Dermis blood vessel endothelial cell (primary cell): Measurements from ENCODE around the gene TMTC2. TPM values are rescaled to one million over a fixed set of nuclear protein-coding genes. Genes with fewer than 3 reads are reported as not detected.
"Not testable (repeated sequence)": the region's sequence is repeated elsewhere in the genome, so short reads cannot be mapped to it uniquely, and the experiment has no call there.

Source experiments
- DNase-seq: peaks from one replicate; pipeline ENCODE4 v3.0.0; 2010
- total RNA-seq: library from RNA; depleted of rRNA; stranded (reverse); fragments of >200 nt; gene quantifications from 2 replicates; pipeline ENCODE4 v1.2.3, GENCODE V29; 2014

Gene TMTC2
- total RNA-seq, 1 donor from 2014 or later = 17.9 TPM

- DNase-seq = no peak
These were observed 399.3 kb downstream of the TMTC2 start for GRCh38 chr12:83086023-83086422.

GRCh38 chr12:83089575-83089974 is 402.9 kb downstream of the TMTC2 start:
- no peak for DNase-seq

GRCh38 chr12:83092129-83092528 is 405.4 kb downstream of the TMTC2 start:
- DNase-seq = no peak

GRCh38 chr12:83092606-83093005 is 405.9 kb downstream of the TMTC2 start:
- DNase-seq = no peak

- DNase-seq = no peak
These were observed 406.7 kb downstream of the TMTC2 start for GRCh38 chr12:83093426-83093825.

GRCh38 chr12:83097643-83098342 is 411.1 kb downstream of the TMTC2 start:
- no peak for DNase-seq

- no peak for DNase-seq
These were observed 412.7 kb downstream of the TMTC2 start for GRCh38 chr12:83099436-83099835.

- no peak for DNase-seq
These were observed 415.8 kb downstream of the TMTC2 start for GRCh38 chr12:83102499-83102898.

GRCh38 chr12:83106873-83107272 is 420.2 kb downstream of the TMTC2 start:
- no peak for DNase-seq

GRCh38 chr12:83110424-83110823 is 423.7 kb downstream of the TMTC2 start:
- no peak for DNase-seq

GRCh38 chr12:83113945-83114344 is 427.2 kb downstream of the TMTC2 start:
- no peak for DNase-seq

GRCh38 chr12:83114966-83115365 is 428.3 kb downstream of the TMTC2 start:
- no peak for DNase-seq

GRCh38 chr12:83117926-83118325 is 431.2 kb downstream of the TMTC2 start:
- not testable (repeated sequence) for DNase-seq

GRCh38 chr12:83121897-83122622 is 435.4 kb downstream of the TMTC2 start:
- DNase-seq = no peak

- no peak for DNase-seq
These were observed 435.9 kb downstream of the TMTC2 start for GRCh38 chr12:83122623-83122934.

- no peak for DNase-seq
These were observed 436.3 kb downstream of the TMTC2 start for GRCh38 chr12:83123039-83123438.

- DNase-seq = no peak
These were observed 441.8 kb downstream of the TMTC2 start for GRCh38 chr12:83128540-83128939.

GRCh38 chr12:83130178-83130577 is 443.5 kb downstream of the TMTC2 start:
- DNase-seq = no peak

- DNase-seq = no peak
These were observed 445.7 kb downstream of the TMTC2 start for GRCh38 chr12:83132360-83132759.

GRCh38 chr12:83136411-83136810 is 449.7 kb downstream of the TMTC2 start:
- DNase-seq = no peak

- no peak for DNase-seq
These were observed 453.4 kb downstream of the TMTC2 start for GRCh38 chr12:83140135-83140534.

GRCh38 chr12:83141460-83141994 is 454.8 kb downstream of the TMTC2 start:
- no peak for DNase-seq

GRCh38 chr12:83142914-83143313 is 456.2 kb downstream of the TMTC2 start:
- DNase-seq = no peak

GRCh38 chr12:83143950-83144349 is 457.2 kb downstream of the TMTC2 start:
- no peak for DNase-seq
